PFSK-1 (cell line): ENCODE data around the gene KCNH6.

Experiments
- FOXP2 ChIP-seq: optimal IDR thresholded peaks from 2 replicates; pipeline ENCODE3; 2011; ENCODE audit warnings: borderline replicate concordance, control low read depth, inconsistent platforms; ENCODE audit not compliant: insufficient read depth; ENCODE audit errors: extremely low read length, extremely low read depth
- POLR2AphosphoS5 ChIP-seq: IDR thresholded peaks from 2 replicates; pipeline ENCODE4 v1.6.1; 2012; ENCODE audit warnings: low read depth, mild to moderate bottlenecking, control low read depth, low read length, moderate library complexity
- REST ChIP-seq, 2 experiments: IDR thresholded peaks; 2 replicates each; pipeline versions ENCODE4 v1.6.1 to v1.8.0; 2011 to 2012; ENCODE audit warnings: low read depth in 2 of 2, low read length in 2 of 2, control low read depth in 1 of 2, inconsistent platforms in 1 of 2, mild to moderate bottlenecking in 1 of 2, moderate library complexity in 1 of 2; ENCODE audit not compliant: insufficient read depth in 1 of 2
- SIN3A ChIP-seq: IDR thresholded peaks from 2 replicates; pipeline ENCODE4 v1.6.1; 2012; ENCODE audit warnings: mild to moderate bottlenecking, low read length, moderate library complexity, borderline replicate concordance; ENCODE audit not compliant: insufficient read depth
- TAF1 ChIP-seq: IDR thresholded peaks from 2 replicates; pipeline ENCODE4 v1.6.1; 2012; ENCODE audit warnings: low read length, control low read depth, borderline replicate concordance; ENCODE audit not compliant: insufficient read depth

GRCh38 chr17:63474586-63475460 is 48.3 kb upstream of the KCNH6 start:
- TF ChIP-seq POLR2AphosphoS5: no peak
- no peak for TF ChIP-seq REST (IDR thresholded peaks at IDR 0.05; ENCODE audit: insufficient read depth in 1 of 2, low read depth in 2 of 2, low read length in 2 of 2)
- TF ChIP-seq TAF1: no peak
- no peak for TF ChIP-seq SIN3A
- TF ChIP-seq FOXP2: no peak
